GM18861 (cell line): ENCODE measurements around the gene RGPD8.
"Not testable (repeated sequence)": the region's sequence is repeated elsewhere in the genome, so short reads cannot be mapped to it uniquely, and the experiment has no call there.

Source experiments
- ATAC-seq: cut with Tn5 transposase; IDR thresholded peaks from one replicate; pipeline ENCODE4 v1.9.1; 2021; ENCODE audit not compliant: unreplicated experiment

The RGPD8 gene

DNA sequence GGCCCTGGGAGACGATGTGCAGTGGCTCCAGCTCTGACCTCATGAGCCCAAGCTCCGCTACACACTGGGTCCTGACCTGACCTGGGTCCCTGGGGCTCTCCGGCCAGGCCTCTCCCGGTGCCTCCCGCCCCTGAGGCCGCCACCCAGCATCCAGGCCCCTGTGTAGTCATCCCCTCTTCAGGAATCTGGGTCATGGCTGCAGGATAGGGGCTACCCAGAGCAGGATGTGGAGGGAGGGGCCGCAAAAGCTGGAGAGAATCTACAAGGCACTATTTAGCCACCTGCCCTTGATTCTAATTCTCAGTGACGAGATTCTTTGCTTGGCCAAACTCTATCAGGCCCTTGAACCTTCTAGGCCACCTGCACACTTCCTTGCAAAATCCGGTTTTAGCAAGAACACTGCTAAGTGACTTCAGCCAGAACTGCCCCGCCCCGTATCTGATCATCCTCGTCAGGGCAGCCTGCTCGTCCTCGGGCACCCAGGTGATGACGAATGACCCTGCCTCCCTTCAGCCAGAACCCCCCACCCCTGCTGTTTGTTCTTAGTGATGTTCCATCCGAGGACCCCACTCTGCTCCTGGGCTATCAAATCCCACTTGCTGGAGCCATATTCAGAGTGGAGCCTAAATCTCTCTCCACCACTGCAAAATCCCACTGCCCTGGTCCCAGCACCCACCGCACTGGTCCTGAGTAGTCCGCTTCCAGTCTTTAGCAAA lies 2.4 kb upstream of the RGPD8 start:
- not testable (repeated sequence) for ATAC-seq

DNA sequence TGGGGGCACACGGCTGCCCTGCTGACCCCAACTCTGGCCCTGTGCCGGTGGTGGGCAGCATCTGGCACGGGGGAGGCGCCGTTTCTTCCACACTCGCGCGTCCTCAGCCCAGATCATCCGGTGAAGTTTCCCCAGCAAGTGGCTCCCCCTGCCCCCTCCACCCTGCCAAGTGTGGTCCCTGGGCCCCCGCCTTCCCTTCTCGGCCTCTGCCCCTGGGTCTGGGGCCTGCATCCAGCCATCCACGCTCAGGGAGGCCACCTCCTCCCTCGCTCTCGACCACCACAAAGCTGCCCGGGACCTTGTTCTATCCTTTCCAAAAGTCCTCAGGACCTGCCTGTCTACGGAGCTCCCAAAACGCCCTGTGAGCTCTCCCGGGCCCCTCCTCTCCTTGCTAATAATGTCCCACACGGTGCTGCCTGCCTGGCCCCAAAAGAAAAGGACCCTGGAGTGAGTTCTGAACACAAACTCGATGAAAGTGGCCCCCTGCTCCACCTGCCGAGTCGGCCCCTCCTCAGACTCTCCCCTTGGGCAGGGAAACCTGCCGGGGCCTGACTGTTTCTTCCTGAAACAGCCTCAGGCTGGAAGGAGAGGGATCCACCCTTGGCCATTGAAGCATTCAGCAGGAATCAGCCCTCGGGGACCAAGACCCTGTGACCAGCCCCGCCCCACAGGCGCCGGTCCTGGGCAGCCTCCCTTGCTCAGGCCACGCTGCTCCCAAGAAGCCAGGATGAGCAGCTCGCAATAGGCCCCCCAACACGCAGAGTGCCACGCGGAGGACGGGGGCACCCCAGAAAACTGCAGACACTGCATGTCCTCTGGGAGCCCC lies 1.7 kb upstream of the RGPD8 start:
- not testable (repeated sequence) for ATAC-seq

DNA sequence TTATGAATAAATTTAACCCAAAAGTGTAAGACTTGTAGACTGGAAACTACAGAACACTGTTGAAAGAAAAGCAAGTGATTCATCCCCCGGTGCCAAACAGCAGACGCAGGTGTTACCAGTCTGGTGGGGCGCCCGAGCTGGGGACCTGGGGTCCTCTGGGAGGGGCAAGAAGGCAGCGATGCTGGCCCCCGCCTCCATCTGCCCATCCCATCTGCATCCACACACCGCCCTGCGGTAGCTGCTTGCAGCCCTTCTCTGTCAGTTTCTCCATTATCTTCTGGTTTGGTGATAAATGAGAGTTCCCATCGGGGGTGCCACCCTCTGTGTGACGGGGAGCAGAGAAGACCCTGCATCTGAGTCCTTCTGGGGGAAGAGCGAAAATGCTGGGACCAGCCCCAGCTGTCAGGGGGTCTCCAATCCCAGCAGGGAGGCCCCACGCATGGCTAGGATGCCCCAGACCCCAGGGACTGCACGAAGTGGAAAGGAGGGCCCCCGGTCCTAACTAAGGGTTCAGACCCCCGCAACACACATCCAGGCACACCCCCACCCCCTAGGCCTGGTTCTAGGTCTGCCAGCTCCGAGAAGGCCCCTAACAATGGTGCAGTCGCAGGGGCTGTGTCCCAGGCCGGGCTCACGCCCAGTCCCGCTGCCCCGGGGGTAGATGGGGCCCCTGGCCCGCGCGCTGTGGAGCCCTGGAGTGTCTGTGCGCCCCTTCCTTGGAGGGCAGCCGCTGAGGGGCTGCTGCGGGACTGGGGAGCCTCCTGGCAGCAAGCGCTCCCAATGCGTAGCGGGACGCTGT lies 686 bp upstream of the RGPD8 start:
- no peak for ATAC-seq

DNA sequence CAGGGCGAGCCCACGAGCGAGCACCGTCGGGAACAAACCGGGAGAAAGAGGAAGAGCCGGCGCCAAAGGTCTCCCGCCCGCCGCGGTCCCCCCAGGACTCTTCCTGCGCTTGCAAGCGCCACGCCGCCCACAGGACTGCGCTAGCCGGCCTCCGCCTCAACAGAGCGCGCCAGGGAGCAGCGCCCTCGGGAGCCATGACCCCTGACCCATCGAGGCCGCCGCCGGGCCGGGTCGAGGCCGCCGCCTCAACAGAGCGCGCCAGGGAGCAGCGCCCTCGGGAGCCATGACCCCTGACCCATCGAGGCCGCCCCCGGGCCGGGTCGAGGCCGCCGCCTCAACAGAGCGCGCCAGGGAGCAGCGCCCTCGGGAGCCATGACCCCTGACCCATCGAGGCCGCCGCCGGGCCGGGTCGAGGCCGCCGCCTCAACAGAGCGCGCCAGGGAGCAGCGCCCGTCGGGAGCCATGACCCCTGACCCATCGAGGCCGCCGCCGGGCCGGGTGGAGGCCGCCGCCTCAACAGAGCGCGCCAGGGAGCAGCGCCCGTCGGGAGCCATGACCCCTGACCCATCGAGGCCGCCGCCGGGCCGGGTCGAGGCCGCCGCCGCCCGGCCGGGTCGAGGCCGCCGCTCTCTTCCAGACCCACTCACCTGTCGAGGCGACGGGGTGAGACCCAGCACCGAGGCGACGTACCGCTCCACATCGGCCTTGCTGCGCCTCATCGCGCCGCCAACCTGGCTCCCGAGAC lies 538 bp downstream of the RGPD8 start:
- not testable (repeated sequence) for ATAC-seq

DNA sequence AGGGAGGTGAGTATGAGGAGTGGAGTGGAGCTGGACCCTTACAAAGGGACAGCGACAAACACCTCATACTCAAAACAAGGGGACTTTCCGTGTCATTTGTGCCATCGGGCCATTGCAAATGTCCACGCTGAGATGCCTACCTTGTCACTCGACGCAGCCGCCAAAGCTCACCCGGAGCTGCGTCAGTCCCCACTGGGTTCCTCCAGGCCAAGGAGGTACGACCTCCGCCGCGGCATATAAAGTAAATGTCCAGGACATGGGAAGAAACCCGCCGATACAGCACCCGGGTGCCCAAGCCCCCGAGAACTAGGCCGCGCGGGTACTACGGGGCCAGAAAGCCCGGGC lies 1.1 kb downstream of the RGPD8 start:
- ATAC-seq: not testable (repeated sequence)

DNA sequence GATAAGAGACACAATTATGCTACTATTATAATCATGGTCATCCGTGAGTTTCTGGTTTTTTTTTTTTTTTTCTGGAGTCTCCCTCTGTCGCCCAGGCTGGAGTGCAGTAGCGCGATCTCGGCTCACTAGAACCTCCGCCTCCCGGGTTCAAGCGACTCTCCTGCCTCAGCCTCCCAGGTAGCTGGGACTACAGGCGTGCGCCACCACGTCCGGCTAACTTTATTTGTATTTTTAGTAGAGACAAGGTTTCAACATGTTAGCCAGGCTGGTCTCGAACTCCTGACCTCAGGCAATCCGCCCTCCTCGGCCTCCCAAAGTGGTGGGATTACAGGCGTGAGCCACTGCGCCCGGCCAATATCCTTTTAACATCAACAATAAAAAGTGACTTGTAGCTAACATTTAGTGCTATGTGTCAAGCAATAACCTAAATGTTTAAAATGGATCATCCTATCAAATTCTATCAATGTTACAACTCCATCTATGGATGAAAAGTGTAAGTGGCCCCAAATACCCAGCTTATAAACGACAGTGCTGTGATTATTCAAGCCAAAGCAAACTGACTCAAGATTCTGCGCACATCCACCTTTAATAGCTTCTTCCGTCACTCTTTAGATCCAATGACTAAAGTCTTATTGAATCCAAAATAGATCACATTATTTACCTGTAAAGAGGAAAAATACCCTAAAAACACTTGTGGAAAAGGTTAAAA lies 1.7 kb downstream of the RGPD8 start:
- not testable (repeated sequence) for ATAC-seq

DNA sequence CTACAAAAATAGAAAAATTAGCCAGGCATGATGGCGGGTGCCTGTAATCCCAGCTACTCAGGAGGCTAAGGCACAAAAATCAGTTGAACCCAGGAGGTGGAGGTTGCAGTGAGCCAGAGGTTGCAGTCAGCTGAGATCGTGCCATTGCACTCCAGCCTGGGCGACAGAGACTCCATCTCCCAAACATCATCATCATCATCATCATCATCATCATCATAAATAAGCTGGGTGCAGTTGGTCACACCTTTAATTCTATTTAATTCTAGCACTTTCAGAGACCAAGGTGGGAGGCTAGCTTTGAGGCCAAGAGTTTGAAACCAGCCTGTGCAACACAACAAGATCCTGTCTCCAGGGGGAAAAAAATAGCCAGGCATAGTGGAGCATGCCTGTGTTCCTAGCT lies 8.9 kb downstream of the RGPD8 start:
- not testable (repeated sequence) for ATAC-seq

DNA sequence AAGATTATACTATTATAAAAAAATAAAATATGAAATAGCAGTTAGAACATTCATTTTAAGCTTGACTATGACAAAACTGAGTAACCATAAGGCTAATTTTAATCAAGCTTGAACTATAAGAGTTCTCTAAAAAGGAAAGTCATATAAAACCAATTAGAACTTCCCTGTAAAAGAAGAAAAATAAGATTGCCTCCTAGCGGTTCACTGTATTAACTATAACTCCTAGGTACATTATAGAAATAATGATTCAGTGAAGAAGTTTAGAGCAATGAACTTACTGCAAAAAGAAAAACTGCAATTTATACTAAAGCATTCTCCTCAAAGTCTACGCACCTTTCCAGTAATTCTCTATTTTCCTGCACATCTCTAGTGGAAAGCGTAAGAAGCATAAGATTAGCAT lies 16.6 kb downstream of the RGPD8 start:
- not testable (repeated sequence) for ATAC-seq

DNA sequence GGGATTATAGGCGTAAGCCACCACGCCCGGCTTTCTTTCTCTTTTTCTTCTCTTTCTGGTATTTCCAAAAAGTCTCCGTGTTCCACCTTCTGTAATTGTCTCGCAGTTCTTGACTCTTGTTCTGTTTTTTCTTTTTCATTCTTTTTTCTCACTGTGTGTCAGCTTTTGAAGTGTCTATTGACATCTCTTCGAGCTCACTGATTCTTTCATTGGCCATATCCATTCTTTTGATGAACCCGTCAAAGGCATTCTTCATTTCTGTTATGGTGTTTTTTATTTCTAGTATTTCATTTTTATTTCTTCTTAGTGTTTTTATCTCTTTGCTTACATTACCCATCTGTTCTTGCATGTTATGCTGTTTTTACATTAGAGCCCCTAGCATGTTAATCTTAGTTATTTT lies 73.4 kb downstream of the RGPD8 start:
- not testable (repeated sequence) for ATAC-seq

DNA sequence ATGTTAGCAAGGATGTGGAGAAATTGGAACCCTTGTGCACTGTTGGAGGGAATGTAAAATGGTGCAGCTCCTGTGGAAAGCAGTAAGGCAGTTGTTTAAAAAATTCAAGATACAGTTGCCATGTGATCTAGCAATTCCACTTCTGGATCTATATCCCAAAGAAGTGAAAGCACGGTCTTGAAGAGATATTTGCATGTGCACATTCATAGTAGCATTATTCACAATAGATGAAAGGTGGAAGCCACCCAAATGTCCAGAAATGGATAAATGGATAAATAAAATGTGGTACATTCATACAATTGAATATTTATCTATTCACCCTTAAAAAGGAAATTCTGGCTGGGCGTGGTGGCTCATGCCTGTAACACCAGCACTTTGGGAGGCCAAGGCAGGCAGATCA lies 79.1 kb downstream of the RGPD8 start:
- ATAC-seq: not testable (repeated sequence)

DNA sequence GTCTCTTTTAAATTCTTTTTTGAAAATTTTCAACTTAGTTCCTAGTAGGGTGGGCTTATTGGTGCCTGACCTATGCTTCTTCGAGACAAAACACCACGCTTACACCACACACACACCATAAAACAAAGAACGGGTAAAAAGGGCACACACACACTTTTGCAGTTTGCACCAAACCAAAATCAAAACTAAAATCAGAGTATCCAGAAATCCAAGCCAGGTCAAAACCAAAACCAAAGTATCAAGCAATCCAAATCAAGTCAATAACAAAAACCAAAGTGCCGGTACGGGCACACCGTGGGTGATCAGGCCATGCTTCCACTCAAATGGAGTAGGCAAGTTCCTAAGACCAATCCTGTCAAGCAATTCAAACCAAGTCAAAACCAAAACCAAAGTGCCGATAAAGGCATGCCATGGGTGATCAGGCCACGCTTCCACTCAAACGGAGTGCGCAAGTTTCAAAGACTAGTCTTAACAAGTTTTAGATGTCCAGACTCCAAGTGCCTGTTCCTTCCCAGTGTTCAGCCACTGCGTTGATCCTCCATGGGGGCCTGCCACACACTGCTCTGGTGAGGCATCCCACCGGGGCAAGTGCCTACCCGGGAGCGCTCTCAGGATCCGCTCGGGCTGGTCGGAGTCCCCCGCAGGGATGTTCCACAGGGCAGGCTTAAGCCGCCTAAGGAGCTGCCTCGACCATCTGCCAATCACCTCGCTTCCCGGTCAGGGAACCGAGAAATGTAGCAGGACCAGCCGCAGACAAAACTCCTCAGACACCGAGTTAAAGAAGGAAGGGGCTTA lies 80.4 kb downstream of the RGPD8 start:
- ATAC-seq: not testable (repeated sequence)

DNA sequence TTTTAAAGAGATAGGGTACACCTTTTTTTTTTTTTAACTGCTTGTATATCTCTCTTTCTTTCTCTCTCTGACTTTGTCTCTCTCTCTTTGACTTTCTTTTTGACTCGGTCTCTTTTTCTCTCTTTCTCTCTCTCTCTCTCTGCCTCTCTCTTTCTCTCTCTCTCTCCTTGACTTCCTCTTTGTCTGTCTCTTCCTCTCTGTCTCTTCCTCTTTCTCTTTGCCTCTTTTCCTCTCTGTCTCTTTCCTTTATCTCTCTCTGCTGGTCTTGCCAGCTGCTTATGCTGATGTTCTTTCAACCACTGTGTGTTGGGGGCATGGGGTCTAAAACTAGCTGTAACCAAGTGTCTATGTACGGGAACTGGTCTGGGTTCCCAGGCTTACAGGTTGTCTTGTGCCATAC lies 81.2 kb downstream of the RGPD8 start:
- ATAC-seq: not testable (repeated sequence)

DNA sequence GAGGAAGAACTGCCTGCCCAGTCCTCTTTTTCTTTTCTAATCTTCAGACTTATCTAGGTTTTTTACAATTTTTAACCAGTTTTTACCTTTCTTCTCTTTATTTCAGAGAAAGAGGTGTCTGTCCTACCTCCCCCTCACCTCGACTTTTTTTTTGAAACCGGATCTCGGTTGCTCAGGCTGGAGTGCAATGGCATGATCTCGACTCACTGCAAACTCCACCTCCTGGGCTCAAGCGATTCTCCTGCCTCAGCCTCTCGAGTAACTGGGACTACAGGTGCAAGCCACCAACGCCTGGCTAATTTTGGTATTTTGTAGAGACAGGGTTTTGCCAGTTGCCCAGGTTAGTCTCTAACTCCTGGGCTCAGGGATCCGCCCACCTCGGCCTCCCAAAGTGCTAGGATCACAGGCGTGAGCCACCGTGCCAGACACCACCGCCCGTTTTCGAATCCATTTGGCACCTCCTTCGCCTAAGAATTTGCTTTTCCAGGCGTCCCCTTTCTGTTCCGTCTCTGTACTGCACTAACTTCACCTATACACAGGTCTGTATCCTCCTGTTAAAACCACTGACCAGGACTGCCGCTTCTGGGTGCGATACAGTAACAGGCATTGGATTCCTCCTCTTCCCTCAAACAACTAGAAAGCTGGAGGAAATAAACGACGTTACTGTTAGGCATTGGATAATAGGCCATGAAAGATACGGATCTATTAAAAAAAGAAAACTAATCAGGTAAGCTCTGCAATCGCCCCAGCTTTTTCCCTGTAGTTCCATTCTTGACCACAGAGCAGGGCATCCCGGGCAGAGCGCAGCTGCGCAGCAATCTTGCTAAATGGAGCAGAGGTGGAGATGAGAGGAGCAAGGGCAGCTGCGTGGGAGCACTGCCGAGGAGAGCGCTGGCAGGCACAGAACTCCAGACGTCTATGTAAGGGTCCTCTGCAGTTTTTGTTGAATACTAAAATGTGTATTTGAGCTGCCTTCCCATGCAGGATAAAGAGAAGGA lies 88.1 kb downstream of the RGPD8 start:
- ATAC-seq: no peak

DNA sequence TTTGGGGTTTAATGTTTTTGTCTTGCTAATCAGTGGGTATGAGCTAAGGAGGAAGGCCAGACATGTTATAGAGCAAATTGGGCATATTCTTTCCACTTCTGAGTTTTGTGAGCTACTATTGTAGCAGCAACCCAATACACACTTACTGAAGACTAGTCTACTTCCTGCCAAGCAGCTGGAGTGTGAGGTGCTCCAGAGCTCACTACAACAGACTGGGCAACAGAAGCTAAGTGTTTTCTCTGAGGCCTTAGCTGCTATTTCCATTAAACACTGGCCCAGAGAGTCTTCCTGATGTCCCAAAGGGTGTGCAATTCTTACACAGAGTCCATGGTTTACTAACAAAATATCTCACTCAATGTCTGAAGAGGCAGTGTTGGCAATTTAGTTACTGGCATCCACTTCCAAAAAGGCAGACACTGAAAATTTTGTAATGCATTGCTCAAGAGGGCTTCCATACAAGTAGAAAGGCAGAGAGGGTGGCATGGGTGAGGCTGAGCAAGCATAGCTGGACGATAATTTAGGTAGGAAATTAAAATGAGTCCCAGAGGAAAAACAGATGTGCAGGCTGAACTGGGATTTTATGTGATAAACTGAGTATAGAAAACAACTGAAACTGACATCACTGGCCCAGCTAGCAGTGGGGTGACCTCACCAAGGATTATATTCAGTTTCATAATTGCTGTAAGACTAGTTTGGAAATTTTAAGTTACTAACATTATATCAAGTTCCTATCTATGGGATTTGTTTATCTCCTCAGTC lies 89.4 kb downstream of the RGPD8 start:
- no peak for ATAC-seq

DNA sequence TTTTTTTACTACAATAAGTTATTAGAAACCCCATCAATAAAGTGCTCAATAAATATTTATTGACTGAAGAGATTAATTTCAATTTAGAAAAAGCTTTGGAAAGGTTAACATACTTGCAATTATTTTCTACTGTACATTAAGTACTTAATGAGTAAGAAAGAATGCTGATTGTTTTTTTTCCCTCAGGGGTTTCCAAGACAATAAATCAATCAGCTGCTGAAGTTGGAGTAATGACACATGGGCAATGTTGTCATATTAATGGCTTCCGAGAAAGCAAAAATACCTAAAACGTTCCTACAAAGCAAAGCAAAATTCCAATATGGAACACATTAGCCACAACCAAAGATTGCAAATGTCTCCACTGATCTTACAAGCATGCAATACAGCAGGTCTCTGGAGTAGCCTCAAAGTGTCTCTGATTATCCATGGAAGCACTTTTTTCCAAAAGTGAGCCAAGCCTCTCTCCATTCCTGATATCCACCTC lies 91.3 kb downstream of the RGPD8 start:
- ATAC-seq: no peak

DNA sequence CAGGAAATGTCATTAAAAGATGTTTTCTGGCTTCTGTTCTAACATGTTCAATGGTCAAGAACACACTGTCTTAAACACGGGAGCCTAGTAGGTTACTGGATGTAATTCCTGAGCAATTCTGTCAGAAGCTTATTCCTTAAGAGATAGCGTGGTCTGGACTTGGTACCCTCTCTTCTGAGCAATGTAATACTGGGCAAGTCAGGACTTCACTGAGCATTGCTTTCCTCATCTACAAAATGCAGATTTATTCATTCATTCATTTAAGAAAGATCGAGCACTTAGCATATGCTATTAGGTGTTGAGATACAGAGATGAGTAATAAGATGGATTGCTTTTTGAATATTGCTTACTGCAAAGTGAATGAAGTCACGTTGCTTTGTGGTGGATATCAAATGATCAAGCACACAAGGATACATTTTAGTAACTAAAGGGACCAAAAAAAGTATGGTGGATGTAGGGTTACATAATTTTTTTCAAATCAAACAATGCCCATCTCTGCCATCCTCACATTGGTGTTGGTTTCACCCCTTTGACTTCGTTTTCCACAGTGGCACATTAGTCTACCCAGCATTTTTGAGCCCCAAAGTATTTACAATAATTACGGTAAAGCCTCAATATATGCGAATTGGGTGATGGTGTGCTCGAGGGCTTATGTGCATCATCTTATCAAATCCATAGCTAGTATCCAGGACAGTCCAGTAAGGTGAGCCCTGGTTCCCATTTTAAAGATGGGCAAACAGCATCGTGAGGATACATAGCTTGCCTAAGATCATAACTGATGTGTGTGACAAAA lies 92.8 kb downstream of the RGPD8 start:
- ATAC-seq: no peak

DNA sequence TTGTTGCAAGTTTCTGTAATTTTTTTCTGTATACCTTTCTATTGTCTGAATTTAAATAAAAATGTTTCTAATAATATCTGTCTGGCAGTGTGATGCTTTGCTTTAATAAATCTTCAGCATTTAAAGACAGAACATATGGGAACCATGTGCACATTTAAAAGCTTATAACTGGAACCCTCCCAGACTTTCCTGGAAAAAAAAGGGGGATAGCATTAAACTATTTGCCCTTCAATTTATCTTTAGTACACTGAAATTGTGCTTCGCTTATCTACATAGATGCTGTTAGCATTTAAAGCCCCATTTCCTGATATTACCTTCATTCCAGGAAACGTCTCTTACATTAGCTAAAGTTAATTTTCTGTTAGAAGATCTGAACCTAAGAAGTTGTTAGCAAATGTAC lies 93.5 kb downstream of the RGPD8 start:
- ATAC-seq: no peak
